K562 (cell line): ENCODE results near the gene FIS1. TPM values are rescaled to one million over a fixed set of nuclear protein-coding genes. Genes with fewer than 3 reads are reported as not detected.

Experiments used
- ADNP ChIP-seq: fragments of 200-800 bp; sonication (Bioruptor generic); IDR thresholded peaks from 2 replicates; pipeline ENCODE4 v1.6.1; 2016; ENCODE audit warnings: missing genetic modification characterization, missing compliant biosample characterization
- CCNT2 ChIP-seq: IDR thresholded peaks from 2 replicates; pipeline ENCODE4 v1.6.1; 2011; ENCODE audit warnings: borderline replicate concordance, low read depth, mild to moderate bottlenecking, moderate library complexity, mixed read lengths, low read length; ENCODE audit not compliant: insufficient read length; ENCODE audit errors: extremely low read depth
- CHAMP1 ChIP-seq: fragments of 450-650 bp; IDR thresholded peaks from 2 replicates; pipeline ENCODE4 v1.6.1; 2016; ENCODE audit warnings: mild to moderate bottlenecking
- CLOCK ChIP-seq: fragments of 250-450 bp; sonication (Bioruptor Pico); IDR thresholded peaks from 2 replicates; pipeline ENCODE4 v1.4.0; 2020; ENCODE audit warnings: mild to moderate bottlenecking, moderate library complexity, borderline replicate concordance
- DDX20 ChIP-seq: fragments of 450-650 bp; IDR thresholded peaks from 2 replicates; pipeline ENCODE4 v1.6.1; 2016; ENCODE audit warnings: missing genetic modification characterization, low read depth, mild to moderate bottlenecking, missing compliant biosample characterization, moderate library complexity
- NFE2 ChIP-seq: IDR thresholded peaks from 2 replicates; pipeline ENCODE4 v1.6.1; 2014; ENCODE audit warnings: antibody characterized with exemption, low read depth
- NR2C2 ChIP-seq, 2 experiments: fragments of 200-800 bp in 1 of 2; sonication (Bioruptor generic) in 1 of 2; sonication (generic) in 1 of 2; formaldehyde crosslinking in 1 of 2; IDR thresholded peaks; 2 replicates each; pipeline versions ENCODE4 v1.6.1 to v1.8.0; 2016 to 2022; ENCODE audit warnings: mild to moderate bottlenecking in 1 of 2, missing compliant biosample characterization in 1 of 2, missing genetic modification characterization in 1 of 2, missing genetic modification reagents in 1 of 2
- NR4A1 ChIP-seq, 2 experiments: fragments of 250-450 bp in 1 of 2; fragments of 450-650 bp in 1 of 2; sonication (Bioruptor Pico) in 1 of 2; IDR thresholded peaks; 2 replicates each; pipeline versions ENCODE4 v1.4.0 to v1.6.1; 2016 to 2020; ENCODE audit warnings: mild to moderate bottlenecking in 2 of 2, missing compliant biosample characterization in 1 of 2, missing genetic modification characterization in 1 of 2, moderate library complexity in 1 of 2
- PYGO2 ChIP-seq: fragments of 450-650 bp; IDR thresholded peaks from 2 replicates; pipeline ENCODE4 v1.6.1; 2016; ENCODE audit warnings: mild to moderate bottlenecking, missing genetic modification characterization, moderate library complexity, missing compliant biosample characterization
- SRSF1 ChIP-seq: fragments of 200-400 bp; formaldehyde crosslinking; IDR thresholded peaks from 2 replicates; pipeline ENCODE4 v1.6.1; 2017; ENCODE audit warnings: mild to moderate bottlenecking, low read depth, low read length, moderate library complexity
- TOE1 ChIP-seq, 2 experiments: fragments of 450-650 bp in 1 of 2; sonication (generic) in 1 of 2; formaldehyde crosslinking in 1 of 2; IDR thresholded peaks; 2 replicates each; pipeline versions ENCODE4 v1.7.1 to v1.8.0; 2016 to 2022; ENCODE audit warnings: borderline replicate concordance in 2 of 2, mild to moderate bottlenecking in 2 of 2, antibody characterized with exemption in 1 of 2, inconsistent platforms in 1 of 2, low read depth in 1 of 2, missing genetic modification reagents in 1 of 2, moderate library complexity in 1 of 2
- YBX1 ChIP-seq: fragments of 450-650 bp; IDR thresholded peaks from 2 replicates; pipeline ENCODE4 v1.7.1; 2016; ENCODE audit warnings: mild to moderate bottlenecking
- ZNF75A ChIP-seq: fragments of 450-650 bp; formaldehyde crosslinking; IDR thresholded peaks from 2 replicates; pipeline ENCODE4 v1.4.0; 2020; ENCODE audit warnings: mild to moderate bottlenecking
- polyA plus RNA-seq, 8 experiments: library from polyadenylated mRNA; depleted of rRNA in 4 of 8; stranded (reverse) in 5 of 8; unstranded in 3 of 8; fragments of >200 nt; fragmentation: Nextera tagmentation in 2 of 8; fragmentation: Illumina TruSeq in 1 of 8; extraction: Ambion mirVana in 2 of 8; extraction: Trizol in 1 of 8; gene quantifications; 2 replicates each; pipeline versions ENCODE4 v1.2.1 to v1.2.3, GENCODE V29; 2011 to 2014; ENCODE audit warnings: inconsistent platforms in 1 of 8, missing spikeins in 1 of 8
- total RNA-seq, 7 experiments: library from RNA; depleted of rRNA in 6 of 7; stranded (reverse); fragments of >200 nt in 6 of 7; fragmentation: Illumina TruSeq in 2 of 7; extraction: Trizol in 2 of 7; gene quantifications; 2 replicates each; pipeline versions ENCODE4 v1.2.1 to v1.2.3, GENCODE V29; 2011 to 2021; ENCODE audit warnings: low replicate concordance in 1 of 7
- TF ChIP-seq, protein P1 (sequence below): fragments of 250-450 bp; sonication (Bioruptor Pico); IDR thresholded peaks from 2 replicates; pipeline ENCODE4 v1.8.0; 2022; ENCODE audit warnings: inconsistent platforms
- TF ChIP-seq, protein P2 (sequence below): sonication (generic); formaldehyde crosslinking; IDR thresholded peaks from 2 replicates; pipeline ENCODE4 v1.8.0; 2022; ENCODE audit warnings: mild to moderate bottlenecking, low read depth, missing genetic modification reagents
- TF ChIP-seq, protein P3 (sequence below): sonication (generic); formaldehyde crosslinking; IDR thresholded peaks from 2 replicates; pipeline ENCODE4 v1.9.0; 2022; ENCODE audit warnings: mild to moderate bottlenecking, missing genetic modification reagents

The FIS1 gene
- total and polyA plus RNA-seq, 9 of the 15 experiments (the other 6 are each of a cell fraction or from before 2014, with no cell fraction given) = 86.0 to 257 (median 144) TPM

- TF ChIP-seq CLOCK (CRISPR knock-in tag) = no peak
- TF ChIP-seq NFE2 = no peak
- TF ChIP-seq, protein P1, sequence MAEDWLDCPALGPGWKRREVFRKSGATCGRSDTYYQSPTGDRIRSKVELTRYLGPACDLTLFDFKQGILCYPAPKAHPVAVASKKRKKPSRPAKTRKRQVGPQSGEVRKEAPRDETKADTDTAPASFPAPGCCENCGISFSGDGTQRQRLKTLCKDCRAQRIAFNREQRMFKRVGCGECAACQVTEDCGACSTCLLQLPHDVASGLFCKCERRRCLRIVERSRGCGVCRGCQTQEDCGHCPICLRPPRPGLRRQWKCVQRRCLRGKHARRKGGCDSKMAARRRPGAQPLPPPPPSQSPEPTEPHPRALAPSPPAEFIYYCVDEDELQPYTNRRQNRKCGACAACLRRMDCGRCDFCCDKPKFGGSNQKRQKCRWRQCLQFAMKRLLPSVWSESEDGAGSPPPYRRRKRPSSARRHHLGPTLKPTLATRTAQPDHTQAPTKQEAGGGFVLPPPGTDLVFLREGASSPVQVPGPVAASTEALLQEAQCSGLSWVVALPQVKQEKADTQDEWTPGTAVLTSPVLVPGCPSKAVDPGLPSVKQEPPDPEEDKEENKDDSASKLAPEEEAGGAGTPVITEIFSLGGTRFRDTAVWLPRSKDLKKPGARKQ (CRISPR knock-in tag) = 0 out of 2 replicates have a peak, but pooled peaks have one; percentile 26
- TF ChIP-seq ZNF75A (CRISPR knock-in tag) = no peak
- TF ChIP-seq PYGO2 (tag) = no peak
- peak; percentile 54 for TF ChIP-seq TOE1 (IDR thresholded peaks at IDR 0.05; ENCODE audit: borderline replicate concordance)
- TF ChIP-seq TOE1 (CRISPR knock-in tag; IDR thresholded peaks at IDR 0.05; ENCODE audit: borderline replicate concordance, low read depth) = no peak
- no peak for TF ChIP-seq DDX20 (tag)
- no peak for TF ChIP-seq NR2C2 (CRISPR knock-in tag; IDR thresholded peaks at IDR 0.05)
- TF ChIP-seq NR2C2 (tag; IDR thresholded peaks at IDR 0.05) = no peak
- TF ChIP-seq, protein P2, sequence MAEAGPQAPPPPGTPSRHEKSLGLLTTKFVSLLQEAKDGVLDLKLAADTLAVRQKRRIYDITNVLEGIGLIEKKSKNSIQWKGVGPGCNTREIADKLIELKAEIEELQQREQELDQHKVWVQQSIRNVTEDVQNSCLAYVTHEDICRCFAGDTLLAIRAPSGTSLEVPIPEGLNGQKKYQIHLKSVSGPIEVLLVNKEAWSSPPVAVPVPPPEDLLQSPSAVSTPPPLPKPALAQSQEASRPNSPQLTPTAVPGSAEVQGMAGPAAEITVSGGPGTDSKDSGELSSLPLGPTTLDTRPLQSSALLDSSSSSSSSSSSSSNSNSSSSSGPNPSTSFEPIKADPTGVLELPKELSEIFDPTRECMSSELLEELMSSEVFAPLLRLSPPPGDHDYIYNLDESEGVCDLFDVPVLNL (CRISPR knock-in tag) = no peak
- TF ChIP-seq, protein P3, sequence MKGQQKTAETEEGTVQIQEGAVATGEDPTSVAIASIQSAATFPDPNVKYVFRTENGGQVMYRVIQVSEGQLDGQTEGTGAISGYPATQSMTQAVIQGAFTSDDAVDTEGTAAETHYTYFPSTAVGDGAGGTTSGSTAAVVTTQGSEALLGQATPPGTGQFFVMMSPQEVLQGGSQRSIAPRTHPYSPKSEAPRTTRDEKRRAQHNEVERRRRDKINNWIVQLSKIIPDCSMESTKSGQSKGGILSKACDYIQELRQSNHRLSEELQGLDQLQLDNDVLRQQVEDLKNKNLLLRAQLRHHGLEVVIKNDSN (CRISPR knock-in tag) = no peak
- no peak for TF ChIP-seq CHAMP1
- TF ChIP-seq SRSF1 = no peak
- no peak for TF ChIP-seq YBX1
- TF ChIP-seq CCNT2 = no peak
- TF ChIP-seq NR4A1 (CRISPR knock-in tag; IDR thresholded peaks at IDR 0.05) = no peak
- TF ChIP-seq NR4A1 (tag; IDR thresholded peaks at IDR 0.05) = no peak
- no peak for TF ChIP-seq ADNP (tag)
These were observed 4.5 kb downstream of the FIS1 start (continued) for GRCh38 chr7:101240226-101241014.
